Mucosa of rectum (tissue), 2 donors: ENCODE results near the gene SFR1.

ENCODE experiments used
- H3K27ac ChIP-seq, 2 donors: one replicate each; pipeline ENCODE4 v1.7.0; 2013; ENCODE audit warnings: inconsistent platforms in 2 of 2, low read depth in 2 of 2, low read length in 2 of 2
- H3K27me3 ChIP-seq, 2 donors: one replicate each; pipeline ENCODE4 v1.7.0; 2013; ENCODE audit warnings: low read length in 2 of 2; ENCODE audit not compliant: control insufficient read depth in 2 of 2, insufficient read depth in 2 of 2
- H3K36me3 ChIP-seq, 2 donors: one replicate each; pipeline ENCODE4 v1.7.0; 2013; ENCODE audit warnings: low read length in 2 of 2; ENCODE audit not compliant: control insufficient read depth in 2 of 2, insufficient read depth in 2 of 2
- H3K4me1 ChIP-seq, 2 donors: one replicate each; pipeline ENCODE4 v1.7.0; 2013; ENCODE audit warnings: low read length in 2 of 2, mild to moderate bottlenecking in 1 of 2; ENCODE audit not compliant: control insufficient read depth in 2 of 2, insufficient read depth in 2 of 2
- H3K4me3 ChIP-seq, 2 donors: one replicate each; pipeline ENCODE4 v1.7.0; 2013; ENCODE audit warnings: low read length in 2 of 2
- H3K9ac ChIP-seq, 2 donors: one replicate each; pipeline ENCODE4 v1.7.0; 2013; ENCODE audit warnings: low read length in 2 of 2, low read depth in 1 of 2, mild to moderate bottlenecking in 1 of 2
- H3K9me3 ChIP-seq, 2 donors: one replicate each; pipeline ENCODE4 v1.7.0; 2013; ENCODE audit warnings: low read length in 2 of 2; ENCODE audit not compliant: control insufficient read depth in 2 of 2
- donor health status: healthy.
- donor health status: Normal muscosa, but diverticular disease.

SFR1 gene

GRCh38 chr10:104088239-104088638 is 33.7 kb upstream of the SFR1 start:
- Histone ChIP-seq H3K9me3 (no peaks in the 10 kb centered on the region), H3K9ac (no peak overlapping the region), H3K4me1 (peaks cover 4 to 7% of the 10 kb centered on the region in 2 donors), H3K27me3 (no peaks in the 10 kb centered on the region), H3K36me3 (no peaks in the 10 kb centered on the region), H3K27ac (no peak overlapping the region), H3K4me3 (no peak overlapping the region)

- Histone ChIP-seq H3K27me3 (no peaks in the 10 kb centered on the region), H3K4me1 (peaks cover 4 to 7% of the 10 kb centered on the region in 2 donors), H3K36me3 (no peaks in the 10 kb centered on the region), H3K9ac (no peak overlapping the region), H3K27ac (no peak overlapping the region), H3K4me3 (no peak overlapping the region), H3K9me3 (no peaks in the 10 kb centered on the region)
These were observed 32.4 kb upstream of the SFR1 start for GRCh38 chr10:104089621-104090020.

- Histone ChIP-seq H3K4me3 (no peak overlapping the region), H3K36me3 (no peaks in the 10 kb centered on the region), H3K4me1 (peaks cover 4 to 7% of the 10 kb centered on the region in 2 donors), H3K9ac (no peak overlapping the region), H3K9me3 (no peaks in the 10 kb centered on the region), H3K27ac (no peak overlapping the region), H3K27me3 (no peaks in the 10 kb centered on the region)
These were observed 31.4 kb upstream of the SFR1 start for GRCh38 chr10:104090611-104091010.

- Histone ChIP-seq H3K9me3 (no peaks in the 10 kb centered on the region), H3K27me3 (no peaks in the 10 kb centered on the region), H3K36me3 (no peaks in the 10 kb centered on the region), H3K4me1 (no peaks in the 10 kb centered on the region), H3K27ac (no peak overlapping the region), H3K9ac (no peak overlapping the region), H3K4me3 (no peak overlapping the region)
These were observed 29.2 kb upstream of the SFR1 start for GRCh38 chr10:104092749-104093148.

GRCh38 chr10:104096692-104097091 is 25.3 kb upstream of the SFR1 start:
- no peak overlapping the region for H3K27ac ChIP-seq

GRCh38 chr10:104098358-104098925 is 23.5 kb upstream of the SFR1 start:
- no peaks in the 10 kb centered on the region for H3K4me1 ChIP-seq
- H3K4me3 ChIP-seq: no peak overlapping the region

More at GRCh38 chr10:104096692-104097091, 25.3 kb upstream of the SFR1 start:
- Histone ChIP-seq H3K9me3 (no peaks in the 10 kb centered on the region), H3K4me3 (no peak overlapping the region), H3K4me1 (no peaks in the 10 kb centered on the region), H3K27me3 (no peaks in the 10 kb centered on the region), H3K9ac (no peak overlapping the region), H3K36me3 (no peaks in the 10 kb centered on the region)

GRCh38 chr10:104099269-104099668 is 22.7 kb upstream of the SFR1 start:
- Histone ChIP-seq H3K9me3 (no peaks in the 10 kb centered on the region), H3K9ac (no peak overlapping the region), H3K36me3 (no peaks in the 10 kb centered on the region), H3K4me3 (no peak overlapping the region), H3K4me1 (no peaks in the 10 kb centered on the region), H3K27me3 (no peaks in the 10 kb centered on the region), H3K27ac (no peak overlapping the region)

More at GRCh38 chr10:104098358-104098925, 23.5 kb upstream of the SFR1 start:
- Histone ChIP-seq H3K27me3 (no peaks in the 10 kb centered on the region), H3K9ac (no peak overlapping the region), H3K27ac (no peak overlapping the region), H3K9me3 (no peaks in the 10 kb centered on the region), H3K36me3 (no peaks in the 10 kb centered on the region)

GRCh38 chr10:104099941-104100340 is 22.0 kb upstream of the SFR1 start:
- Histone ChIP-seq H3K4me1 (no peaks in the 10 kb centered on the region), H3K9ac (no peak overlapping the region), H3K27ac (no peak overlapping the region), H3K9me3 (no peaks in the 10 kb centered on the region), H3K27me3 (no peaks in the 10 kb centered on the region), H3K36me3 (no peaks in the 10 kb centered on the region), H3K4me3 (no peak overlapping the region)

- H3K27ac ChIP-seq: no peak overlapping the region
- H3K27me3 ChIP-seq: no peaks in the 10 kb centered on the region
- H3K4me3 ChIP-seq: no peak overlapping the region
- H3K9ac ChIP-seq: no peak overlapping the region
- no peaks in the 10 kb centered on the region for H3K4me1 ChIP-seq
- no peaks in the 10 kb centered on the region for H3K36me3 ChIP-seq
- H3K9me3 ChIP-seq: no peaks in the 10 kb centered on the region
These were observed 21.2 kb upstream of the SFR1 start for GRCh38 chr10:104100795-104101194.

- H3K9ac ChIP-seq: no peak overlapping the region
- no peak overlapping the region for H3K27ac ChIP-seq
- H3K4me3 ChIP-seq: no peak overlapping the region
- H3K27me3 ChIP-seq: no peaks in the 10 kb centered on the region
- no peaks in the 10 kb centered on the region for H3K9me3 ChIP-seq
- H3K36me3 ChIP-seq: no peaks in the 10 kb centered on the region
- H3K4me1 ChIP-seq: no peaks in the 10 kb centered on the region
These were observed 20.1 kb upstream of the SFR1 start for GRCh38 chr10:104101902-104102301.

GRCh38 chr10:104103956-104104355 is 18.0 kb upstream of the SFR1 start:
- Histone ChIP-seq H3K4me1 (no peaks in the 10 kb centered on the region), H3K27me3 (no peaks in the 10 kb centered on the region), H3K9ac (no peak overlapping the region), H3K27ac (no peak overlapping the region), H3K4me3 (no peak overlapping the region), H3K36me3 (no peaks in the 10 kb centered on the region), H3K9me3 (no peaks in the 10 kb centered on the region)
